H1 (cell line): ENCODE measurements around the gene KLHDC4. TPM values are rescaled to one million over a fixed set of nuclear protein-coding genes. Genes with fewer than 3 reads are reported as not detected.

ENCODE experiments used
- BCL11A ChIP-seq, 2 experiments: IDR thresholded peaks; one replicate each; pipeline ENCODE4 v1.6.1; 2011; ENCODE audit warnings: low read depth in 2 of 2, low read length in 2 of 2, mild to moderate bottlenecking in 2 of 2
- BRCA1 ChIP-seq: IDR thresholded peaks from 2 replicates; pipeline ENCODE4 v1.6.1; 2012; ENCODE audit warnings: low read depth, low read length, improper control_type of control experiment
- CBX8 ChIP-seq: fragments of 300-800, 300-1000 bp; sonication (generic); IDR thresholded peaks from 2 replicates; pipeline ENCODE4 v1.7.1; 2016; ENCODE audit warnings: low read depth, low read length, borderline replicate concordance
- CHD2 ChIP-seq: IDR thresholded peaks from 2 replicates; pipeline ENCODE4 v1.6.1; 2012; ENCODE audit warnings: low read length, improper control_type of control experiment
- EP300 ChIP-seq, 2 experiments: IDR thresholded peaks; 1 replicate in 1 of 2; 2 replicates in 1 of 2; pipeline ENCODE4 v1.6.1; 2011 to 2012; ENCODE audit warnings: low read depth in 2 of 2, low read length in 2 of 2, mild to moderate bottlenecking in 2 of 2, borderline replicate concordance in 1 of 2, inconsistent platforms in 1 of 2, moderate library complexity in 1 of 2
- FOSL1 ChIP-seq: IDR thresholded peaks from 2 replicates; pipeline ENCODE4 v1.6.1; 2011; ENCODE audit warnings: mild to moderate bottlenecking, low read depth, low read length, moderate library complexity; ENCODE audit not compliant: insufficient read depth
- HDAC6 ChIP-seq: IDR thresholded peaks from one replicate; pipeline ENCODE4 v1.7.1; 2012; ENCODE audit warnings: low read depth, mild to moderate bottlenecking, inconsistent platforms, low read length, moderate library complexity
- MAX ChIP-seq: IDR thresholded peaks from 2 replicates; pipeline ENCODE4 v1.6.1; 2012; ENCODE audit warnings: inconsistent platforms
- POLR2AphosphoS5 ChIP-seq: IDR thresholded peaks from 2 replicates; pipeline ENCODE4 v1.6.1; 2011; ENCODE audit warnings: low read depth, low read length
- RBBP5 ChIP-seq: IDR thresholded peaks from 2 replicates; pipeline ENCODE4 v1.7.1; 2012; ENCODE audit warnings: low read depth, mild to moderate bottlenecking, inconsistent platforms, low read length, moderate library complexity, borderline replicate concordance
- RNF2 ChIP-seq: fragments of 200-900, 300-1000 bp; sonication (generic); IDR thresholded peaks from 2 replicates; pipeline ENCODE4 v1.7.1; 2016; ENCODE audit warnings: borderline replicate concordance, low read depth, mild to moderate bottlenecking, antibody characterized with exemption, low read length; ENCODE audit not compliant: poor library complexity, severe bottlenecking; ENCODE audit errors: missing control alignments
- RXRA ChIP-seq: IDR thresholded peaks from 2 replicates; pipeline ENCODE4 v1.6.1; 2011; ENCODE audit warnings: low read depth, mild to moderate bottlenecking, low read length, moderate library complexity; ENCODE audit not compliant: insufficient read depth
- SIN3A ChIP-seq, 2 experiments: IDR thresholded peaks in 1 of 2; conservative IDR thresholded peaks in 1 of 2; 2 replicates each; pipeline ENCODE4 v1.6.1; 2011 to 2012; ENCODE audit warnings: low read length in 2 of 2, improper control_type of control experiment in 1 of 2, low read depth in 1 of 2, mild to moderate bottlenecking in 1 of 2
- SIX5 ChIP-seq: IDR thresholded peaks from 2 replicates; pipeline ENCODE4 v1.6.1; 2011; ENCODE audit warnings: mild to moderate bottlenecking, low read depth, low read length
- SP2 ChIP-seq: IDR thresholded peaks from 2 replicates; pipeline ENCODE4 v1.6.1; 2012; ENCODE audit warnings: mild to moderate bottlenecking, low read length, inconsistent platforms
- SP4 ChIP-seq: IDR thresholded peaks from 2 replicates; pipeline ENCODE4 v1.6.1; 2012; ENCODE audit warnings: low read length, inconsistent platforms
- TAF7 ChIP-seq: optimal IDR thresholded peaks from 2 replicates; pipeline ENCODE3; 2011; ENCODE audit warnings: low read depth, mild to moderate bottlenecking, inconsistent platforms, low read length, moderate library complexity, borderline replicate concordance
- TCF12 ChIP-seq: IDR thresholded peaks from 2 replicates; pipeline ENCODE4 v1.6.1; 2011; ENCODE audit warnings: low read depth, mild to moderate bottlenecking, low read length
- ZNF274 ChIP-seq: IDR thresholded peaks from 2 replicates; pipeline ENCODE4 v1.7.0; 2012; ENCODE audit warnings: low read length, borderline replicate concordance; ENCODE audit errors: extremely low read depth
- polyA plus RNA-seq, 7 experiments: library from polyadenylated mRNA; depleted of rRNA in 3 of 7; stranded (reverse) in 5 of 7; unstranded in 2 of 7; fragments of >200 nt in 5 of 7; fragments of 200-250 nt in 2 of 7; gene quantifications; 1 replicate in 5 of 7; 2 replicates in 1 of 7; 4 replicates in 1 of 7; pipeline versions ENCODE4 v1.2.1 to v1.2.3, GENCODE V29; 2011 to 2013; ENCODE audit warnings: missing spikeins in 2 of 7, mixed read lengths in 2 of 7
- total RNA-seq: library from RNA; stranded (reverse); fragmentation: NEBNext Ultra II Directional; extraction: Animal tissue kit (Norgen Biotek cat#: 25700); gene quantifications from 2 replicates; pipeline ENCODE4 v1.2.1, GENCODE V29; 2021
- TF ChIP-seq, protein P1 (sequence below), 3 experiments: IDR thresholded peaks; 1 replicate in 2 of 3; 2 replicates in 1 of 3; pipeline versions ENCODE4 v1.5.1 to v1.6.1; 2011; ENCODE audit warnings: low read length in 3 of 3, mild to moderate bottlenecking in 3 of 3, inconsistent platforms in 2 of 3, low read depth in 1 of 3, moderate library complexity in 1 of 3; ENCODE audit not compliant: insufficient read depth in 1 of 3; ENCODE audit errors: control extremely low read depth in 1 of 3

KLHDC4 gene
- total and polyA plus RNA-seq, 2 of the 8 experiments (the other 6 are each of a cell fraction or from before 2014, with no cell fraction given): 23.7 to 63.9 TPM

GRCh38 chr16:87661561-87661960 is 104.2 kb downstream of the KLHDC4 start (continued):
- no peak for TF ChIP-seq SIX5
- TF ChIP-seq, protein P1, sequence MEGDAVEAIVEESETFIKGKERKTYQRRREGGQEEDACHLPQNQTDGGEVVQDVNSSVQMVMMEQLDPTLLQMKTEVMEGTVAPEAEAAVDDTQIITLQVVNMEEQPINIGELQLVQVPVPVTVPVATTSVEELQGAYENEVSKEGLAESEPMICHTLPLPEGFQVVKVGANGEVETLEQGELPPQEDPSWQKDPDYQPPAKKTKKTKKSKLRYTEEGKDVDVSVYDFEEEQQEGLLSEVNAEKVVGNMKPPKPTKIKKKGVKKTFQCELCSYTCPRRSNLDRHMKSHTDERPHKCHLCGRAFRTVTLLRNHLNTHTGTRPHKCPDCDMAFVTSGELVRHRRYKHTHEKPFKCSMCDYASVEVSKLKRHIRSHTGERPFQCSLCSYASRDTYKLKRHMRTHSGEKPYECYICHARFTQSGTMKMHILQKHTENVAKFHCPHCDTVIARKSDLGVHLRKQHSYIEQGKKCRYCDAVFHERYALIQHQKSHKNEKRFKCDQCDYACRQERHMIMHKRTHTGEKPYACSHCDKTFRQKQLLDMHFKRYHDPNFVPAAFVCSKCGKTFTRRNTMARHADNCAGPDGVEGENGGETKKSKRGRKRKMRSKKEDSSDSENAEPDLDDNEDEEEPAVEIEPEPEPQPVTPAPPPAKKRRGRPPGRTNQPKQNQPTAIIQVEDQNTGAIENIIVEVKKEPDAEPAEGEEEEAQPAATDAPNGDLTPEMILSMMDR (IDR thresholded peaks at IDR 0.05; ENCODE audit: control extremely low read depth in 1 of 3, insufficient read depth in 1 of 3, low read depth in 1 of 3, low read length in 3 of 3): peak in 2 of 3 experiments; percentile 22 to 26; a peak in 1 of 4 replicates
- TF ChIP-seq MAX: peak; percentile 22; the same call in 1 of the 2 replicates
- TF ChIP-seq CHD2: no peak
- TF ChIP-seq BCL11A (IDR thresholded peaks at IDR 0.05; ENCODE audit: low read depth in 2 of 2, low read length in 2 of 2): no peak
- TF ChIP-seq SP4: no peak
- no peak for TF ChIP-seq TCF12
- TF ChIP-seq FOSL1: no peak
- no peak for TF ChIP-seq CBX8
- TF ChIP-seq RBBP5: no peak
- no peak for TF ChIP-seq RXRA
- no peak for TF ChIP-seq EP300 (IDR thresholded peaks at IDR 0.05; ENCODE audit: borderline replicate concordance in 1 of 2, low read depth in 2 of 2, low read length in 2 of 2)
- no peak for TF ChIP-seq HDAC6
- peak; percentile 9 for TF ChIP-seq TAF7
- TF ChIP-seq SIN3A (conservative IDR thresholded peaks at IDR 0.05 in 1 of 2, IDR thresholded peaks at IDR 0.05 in 1 of 2; ENCODE audit: low read depth in 1 of 2, low read length in 2 of 2): peak; percentile 93 to 94
- no peak for TF ChIP-seq ZNF274
- TF ChIP-seq BRCA1: no peak
- TF ChIP-seq RNF2: no peak
- TF ChIP-seq SP2: no peak
- TF ChIP-seq POLR2AphosphoS5: no peak
